Measurements from ENCODE around the gene ANKRD31.

DNA sequence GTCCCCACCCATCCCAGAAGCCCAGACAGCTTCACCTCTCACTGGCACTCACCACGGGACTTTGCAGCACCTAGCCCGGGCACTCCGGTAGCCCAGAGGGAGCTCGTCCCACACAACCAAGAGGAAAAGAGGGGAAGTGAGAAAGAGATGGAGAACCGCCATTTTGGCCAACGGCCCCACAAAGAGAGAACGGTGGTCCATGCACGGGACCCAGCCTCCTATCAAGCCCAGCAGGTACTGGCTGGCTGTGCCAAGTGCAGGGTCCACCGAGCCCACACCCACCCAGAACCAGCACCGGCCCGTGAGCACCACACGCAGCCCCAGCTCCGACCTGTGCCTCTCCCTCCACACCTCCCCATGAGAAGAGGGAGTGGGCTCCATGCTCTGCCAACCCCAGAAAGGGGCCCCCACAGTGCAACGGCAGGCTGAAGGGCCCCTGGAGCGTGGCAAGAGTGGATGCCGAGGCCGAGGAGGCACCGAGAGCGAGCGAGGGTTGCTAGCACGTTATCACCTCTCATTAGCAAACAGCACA, 105.8 kb downstream of the ANKRD31 start:
- no peak for TF ChIP-seq CREB1 (CRISPR knock-in tag; IDR thresholded peaks at IDR 0.05)
- TF ChIP-seq, protein P1, sequence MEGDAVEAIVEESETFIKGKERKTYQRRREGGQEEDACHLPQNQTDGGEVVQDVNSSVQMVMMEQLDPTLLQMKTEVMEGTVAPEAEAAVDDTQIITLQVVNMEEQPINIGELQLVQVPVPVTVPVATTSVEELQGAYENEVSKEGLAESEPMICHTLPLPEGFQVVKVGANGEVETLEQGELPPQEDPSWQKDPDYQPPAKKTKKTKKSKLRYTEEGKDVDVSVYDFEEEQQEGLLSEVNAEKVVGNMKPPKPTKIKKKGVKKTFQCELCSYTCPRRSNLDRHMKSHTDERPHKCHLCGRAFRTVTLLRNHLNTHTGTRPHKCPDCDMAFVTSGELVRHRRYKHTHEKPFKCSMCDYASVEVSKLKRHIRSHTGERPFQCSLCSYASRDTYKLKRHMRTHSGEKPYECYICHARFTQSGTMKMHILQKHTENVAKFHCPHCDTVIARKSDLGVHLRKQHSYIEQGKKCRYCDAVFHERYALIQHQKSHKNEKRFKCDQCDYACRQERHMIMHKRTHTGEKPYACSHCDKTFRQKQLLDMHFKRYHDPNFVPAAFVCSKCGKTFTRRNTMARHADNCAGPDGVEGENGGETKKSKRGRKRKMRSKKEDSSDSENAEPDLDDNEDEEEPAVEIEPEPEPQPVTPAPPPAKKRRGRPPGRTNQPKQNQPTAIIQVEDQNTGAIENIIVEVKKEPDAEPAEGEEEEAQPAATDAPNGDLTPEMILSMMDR (IDR thresholded peaks at IDR 0.05): no peak
- TF ChIP-seq, protein P2, sequence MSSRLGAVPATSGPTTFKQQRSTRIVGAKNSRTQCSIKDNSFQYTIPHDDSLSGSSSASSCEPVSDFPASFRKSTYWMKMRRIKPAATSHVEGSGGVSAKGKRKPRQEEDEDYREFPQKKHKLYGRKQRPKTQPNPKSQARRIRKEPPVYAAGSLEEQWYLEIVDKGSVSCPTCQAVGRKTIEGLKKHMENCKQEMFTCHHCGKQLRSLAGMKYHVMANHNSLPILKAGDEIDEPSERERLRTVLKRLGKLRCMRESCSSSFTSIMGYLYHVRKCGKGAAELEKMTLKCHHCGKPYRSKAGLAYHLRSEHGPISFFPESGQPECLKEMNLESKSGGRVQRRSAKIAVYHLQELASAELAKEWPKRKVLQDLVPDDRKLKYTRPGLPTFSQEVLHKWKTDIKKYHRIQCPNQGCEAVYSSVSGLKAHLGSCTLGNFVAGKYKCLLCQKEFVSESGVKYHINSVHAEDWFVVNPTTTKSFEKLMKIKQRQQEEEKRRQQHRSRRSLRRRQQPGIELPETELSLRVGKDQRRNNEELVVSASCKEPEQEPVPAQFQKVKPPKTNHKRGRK (CRISPR knock-in tag; IDR thresholded peaks at IDR 0.05; ENCODE audit: borderline replicate concordance): no peak

Measured in WTC11 (cell line).